Peyer's patch (tissue), 4 donors: ENCODE measurements around the gene EDDM3A. TPM values are rescaled to one million over a fixed set of nuclear protein-coding genes. Genes with fewer than 3 reads are reported as not detected.

Experiments
- DNase-seq, 3 donors: peaks; one replicate each; pipeline ENCODE4 v3.0.0-alpha.2; 2017 to 2019
- H3K27ac ChIP-seq, 4 donors: fragments of 200-600 bp; sonication (generic); one replicate each; pipeline ENCODE4 v1.5.1; 2016 to 2019
- H3K27me3 ChIP-seq, 2 donors: fragments of 200-600 bp; sonication (generic); one replicate each; pipeline ENCODE4 v1.5.1; 2019
- H3K36me3 ChIP-seq, 3 donors: fragments of 200-600 bp; sonication (generic); one replicate each; pipeline ENCODE4 v1.5.1; 2016 to 2019
- H3K4me1 ChIP-seq, 4 donors: fragments of 200-600 bp; sonication (generic); one replicate each; pipeline ENCODE4 v1.5.1; 2016 to 2019
- H3K4me3 ChIP-seq, 4 donors: fragments of 200-600 bp; sonication (generic); 1 replicate in 3 of 4; 2 replicates in 1 of 4; pipeline ENCODE4 v1.5.1; 2016 to 2019; ENCODE audit warnings: mild to moderate bottlenecking in 1 of 4
- H3K9me3 ChIP-seq, 4 donors: fragments of 200-600 bp; sonication (generic); one replicate each; pipeline ENCODE4 v1.5.1; 2016 to 2019; ENCODE audit warnings: mild to moderate bottlenecking in 1 of 4
- CTCF ChIP-seq, 6 experiments: fragments of 450-650 bp in 4 of 6; fragments of 200-600 bp in 2 of 6; sonication (generic) in 1 of 6; IDR thresholded peaks; one replicate each; pipeline ENCODE4 v1.5.1; 2017 to 2019; ENCODE audit warnings: antibody characterized with exemption in 6 of 6, mild to moderate bottlenecking in 3 of 6, moderate library complexity in 1 of 6
- POLR2A ChIP-seq, 2 donors: fragments of 450-650 bp; IDR thresholded peaks; one replicate each; pipeline ENCODE4 v1.5.1; 2017; ENCODE audit warnings: antibody characterized with exemption in 2 of 2, mild to moderate bottlenecking in 2 of 2, moderate library complexity in 2 of 2
- total RNA-seq, 4 donors: library from RNA; depleted of rRNA; stranded (reverse); fragments of >200 nt; gene quantifications; one replicate each; pipeline ENCODE4 v1.1.0, GENCODE V29; 2016

The EDDM3A gene
- total RNA-seq, 4 donors from 2014 or later: not detected

GRCh38 chr14:20797164-20797563 is 51.5 kb downstream of the EDDM3A start:
- peaks cover 0 to 14% (median 6%) of the 10 kb centered on the region in 4 donors for H3K4me1 ChIP-seq
- H3K4me3 ChIP-seq: no peak overlapping the region
- TF ChIP-seq CTCF (IDR thresholded peaks at IDR 0.05) (no peak), POLR2A (IDR thresholded peaks at IDR 0.05) (no peak)
- DNase-seq: no peak
- H3K36me3 ChIP-seq: no peaks in the 10 kb centered on the region
- no peaks in the 10 kb centered on the region for H3K27me3 ChIP-seq
- no peaks in the 10 kb centered on the region for H3K9me3 ChIP-seq
- no peak overlapping the region for H3K27ac ChIP-seq

Other genes with a start within 250 kb of the EDDM3A start
- gene RNASE10, start 240.3 kb upstream of the EDDM3A start, total RNA-seq: not detected
- not detected for gene RNASE9, start 184.8 kb upstream of the EDDM3A start, total RNA-seq
- gene RNASE11, start 157.9 kb upstream of the EDDM3A start, total RNA-seq: not detected
- not detected for gene RNASE12, start 154.5 kb upstream of the EDDM3A start, total RNA-seq
- not detected for gene OR6S1, start 104.2 kb upstream of the EDDM3A start, total RNA-seq
- 10 to 100 TPM in 3 of 4 donors, 1 to 10 TPM in 1; 5.8 to 51.7 (median 33.6) TPM for gene RNASE4, start 61.3 kb upstream of the EDDM3A start, total RNA-seq
- 10 to 100 TPM; 19.6 to 22.3 (median 20.0) TPM for gene ANG, start 57.1 kb upstream of the EDDM3A start, total RNA-seq
- not detected for gene EDDM3B, start 22.5 kb downstream of the EDDM3A start, total RNA-seq
- gene RNASE6, start 35.4 kb downstream of the EDDM3A start, total RNA-seq: 10 to 100 TPM in 1 of 4 donors, 1 to 10 TPM in 3; 3.7 to 21.5 (median 6.5) TPM
- 100 to 1,000 TPM in 2 of 4 donors, 10 to 100 TPM in 2; 35.5 to 131 (median 90.6) TPM for gene RNASE1, start 57.0 kb downstream of the EDDM3A start, total RNA-seq
- gene RNASE3, start 145.5 kb downstream of the EDDM3A start, total RNA-seq: not detected
- not detected for gene RNASE2, start 209.6 kb downstream of the EDDM3A start, total RNA-seq
- gene METTL17, start 244.1 kb downstream of the EDDM3A start, total RNA-seq: 100 to 1,000 TPM; 118 to 166 (median 124) TPM